ENCODE results near the gene PTPRN2.

PTPRN2 gene

GRCh38 chr7:157615101-157615817 lies 972.4 kb downstream of the PTPRN2 start:
- no peak for DNase-seq

GRCh38 chr7:157614457-157615020 lies 973.1 kb downstream of the PTPRN2 start:
- DNase-seq, result no peak

- no peak for DNase-seq
Measured at GRCh38 chr7:157613575-157614322, 973.9 kb downstream of the PTPRN2 start.

- peak; percentile 36 to 61 for DNase-seq
Measured at GRCh38 chr7:157612664-157613561, 974.7 kb downstream of the PTPRN2 start.

- DNase-seq, result no peak
Measured at GRCh38 chr7:157612009-157612663, 975.5 kb downstream of the PTPRN2 start.

GRCh38 chr7:157611341-157611740 lies 976.3 kb downstream of the PTPRN2 start:
- DNase-seq, result no peak

GRCh38 chr7:157610671-157611295 lies 976.8 kb downstream of the PTPRN2 start:
- DNase-seq, result no peak

DNA sequence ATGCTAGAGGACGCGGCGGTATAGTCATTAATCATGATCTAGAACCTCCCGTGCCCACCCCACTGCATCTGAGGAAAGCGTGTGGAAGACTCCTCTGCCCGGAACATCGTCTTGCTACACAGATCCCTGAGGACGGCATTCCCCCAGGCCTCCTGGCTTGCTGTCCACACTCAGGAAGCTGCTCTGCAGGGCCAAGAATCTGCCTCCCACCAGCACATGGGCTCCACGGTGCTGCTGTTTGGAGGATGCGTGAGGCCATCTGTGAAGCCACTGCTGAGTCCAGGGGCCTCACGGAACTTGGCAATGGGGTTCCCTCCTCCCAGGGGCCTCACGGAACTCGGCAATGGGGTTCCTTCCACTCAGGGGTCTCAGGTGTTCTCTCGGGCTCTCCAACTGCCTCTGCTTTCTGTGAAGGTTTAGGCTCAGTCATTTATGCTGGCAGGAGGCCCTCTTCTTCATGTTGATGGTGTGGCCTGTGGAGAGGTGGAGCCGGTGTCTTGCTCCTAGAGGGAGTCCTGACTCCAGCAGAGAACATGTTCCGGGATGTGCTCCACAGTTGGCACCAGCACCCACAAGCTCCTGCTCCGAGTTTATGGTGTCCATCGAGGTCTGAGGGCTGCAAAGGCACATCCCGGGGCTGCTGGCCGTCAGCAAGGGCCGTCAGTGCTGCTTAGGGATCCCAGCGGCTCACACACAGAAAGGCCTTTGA lies 977.5 kb downstream of the PTPRN2 start:
- DNase-seq, result no peak

GRCh38 chr7:157609516-157609915 lies 978.1 kb downstream of the PTPRN2 start:
- no peak for DNase-seq

GRCh38 chr7:157607218-157607617 lies 980.4 kb downstream of the PTPRN2 start:
- no peak for DNase-seq

DNA sequence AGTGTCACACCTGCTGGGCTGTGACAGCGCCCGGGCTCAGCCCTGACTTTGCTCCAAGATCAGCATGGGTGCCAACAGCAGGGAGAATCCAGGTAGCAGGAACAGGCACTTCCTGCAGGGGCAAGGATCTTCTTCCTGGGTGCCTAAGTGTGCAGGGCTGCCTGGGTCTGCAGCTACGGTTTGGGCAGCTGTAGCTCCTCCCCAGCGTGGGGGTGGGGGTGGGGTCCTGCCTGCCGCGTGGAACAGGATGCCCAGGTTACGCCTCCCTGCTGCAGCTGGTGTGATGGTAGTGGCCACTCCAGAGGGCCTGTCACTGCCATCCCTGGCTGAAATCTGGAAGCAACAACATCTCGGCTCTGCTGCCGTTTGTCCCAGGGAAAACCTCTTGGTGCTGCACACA lies 981.5 kb downstream of the PTPRN2 start:
- no peak for DNase-seq

DNA sequence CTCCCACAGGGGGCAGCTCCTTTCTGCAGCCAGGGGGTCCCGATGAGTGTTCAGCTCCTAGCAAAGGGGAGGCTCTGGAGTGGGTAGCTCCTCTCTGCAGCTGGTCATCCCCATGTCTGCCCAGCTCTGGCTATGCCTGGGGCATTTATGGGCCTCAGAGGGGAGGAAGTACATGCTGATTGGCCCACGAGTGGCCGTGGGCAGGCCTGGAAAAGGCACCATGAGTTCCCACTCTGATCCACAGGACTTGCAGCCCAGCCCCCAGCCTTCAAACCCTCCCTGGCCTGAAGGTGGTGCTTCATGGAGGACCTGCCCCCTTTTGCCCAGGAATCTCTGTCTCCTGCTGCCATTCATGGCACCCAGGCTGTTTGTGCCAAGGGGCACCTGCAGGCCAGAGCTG lies 982.0 kb downstream of the PTPRN2 start:
- DNase-seq, result no peak

- DNase-seq, result no peak
Measured at GRCh38 chr7:157604661-157605381, 982.8 kb downstream of the PTPRN2 start.

DNA sequence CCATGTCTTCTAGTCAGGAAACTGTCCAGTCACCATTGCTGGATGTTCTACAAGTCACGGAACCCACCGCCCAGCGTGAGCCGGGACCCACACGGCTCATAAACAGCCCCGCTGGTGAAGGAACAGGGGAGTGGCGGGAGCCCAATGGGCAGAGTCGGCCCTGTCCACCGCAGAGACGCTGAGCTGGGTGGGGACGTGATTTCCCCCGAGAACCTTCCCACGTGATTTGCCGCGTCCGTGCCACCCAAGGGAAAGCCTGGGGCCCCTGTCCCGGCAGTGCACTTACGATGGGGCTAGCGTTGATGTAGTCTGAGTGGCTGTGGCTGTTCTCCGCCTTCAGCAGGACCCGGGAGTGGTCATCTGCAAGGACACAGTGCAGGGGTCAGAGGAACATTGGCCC lies 983.9 kb downstream of the PTPRN2 start:
- DNase-seq, result no peak

DNA sequence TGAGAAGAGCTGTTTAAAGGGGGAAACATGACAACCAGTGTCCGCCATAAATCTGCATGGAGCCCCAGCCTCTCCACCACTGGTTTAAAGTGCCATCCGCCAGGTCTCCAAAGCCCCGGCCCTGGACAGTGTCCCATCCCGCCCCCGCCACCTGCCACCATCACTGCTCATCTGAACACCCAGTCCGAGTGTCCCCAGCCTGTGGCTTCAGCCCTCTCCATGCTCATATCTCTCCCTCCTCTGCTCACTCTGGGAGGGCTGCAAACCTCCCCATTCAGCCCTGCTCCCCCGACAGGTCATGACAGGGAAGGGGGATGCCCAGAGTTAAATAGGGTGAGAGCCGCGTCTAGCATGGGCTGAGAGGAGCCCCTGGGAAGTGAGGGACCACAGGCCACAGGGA lies 984.6 kb downstream of the PTPRN2 start:
- DNase-seq, result no peak

DNA sequence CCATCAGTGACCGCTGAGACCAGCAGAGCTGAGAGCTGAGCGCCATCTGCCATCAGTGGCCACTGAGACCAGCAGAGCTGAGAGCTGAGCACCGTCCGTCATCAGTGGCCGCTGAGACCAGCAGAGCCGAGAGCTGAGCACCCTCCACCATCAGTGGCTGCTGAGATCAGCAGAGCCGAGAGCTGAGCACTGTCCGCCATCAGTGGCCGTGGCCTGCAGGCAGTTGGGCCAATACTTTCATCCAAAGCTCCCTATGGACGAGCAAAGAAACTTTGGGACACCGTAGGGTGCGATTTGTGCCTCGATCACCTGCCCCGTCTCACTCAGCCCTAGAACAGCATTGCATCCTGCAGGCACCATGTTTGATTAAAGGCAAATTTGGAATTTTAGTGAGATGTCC lies 985.0 kb downstream of the PTPRN2 start:
- no peak for DNase-seq

- DNase-seq, result no peak
Measured at GRCh38 chr7:157602156-157602555, 985.5 kb downstream of the PTPRN2 start.

GRCh38 chr7:157601530-157601929 lies 986.1 kb downstream of the PTPRN2 start:
- no peak for DNase-seq

DNA sequence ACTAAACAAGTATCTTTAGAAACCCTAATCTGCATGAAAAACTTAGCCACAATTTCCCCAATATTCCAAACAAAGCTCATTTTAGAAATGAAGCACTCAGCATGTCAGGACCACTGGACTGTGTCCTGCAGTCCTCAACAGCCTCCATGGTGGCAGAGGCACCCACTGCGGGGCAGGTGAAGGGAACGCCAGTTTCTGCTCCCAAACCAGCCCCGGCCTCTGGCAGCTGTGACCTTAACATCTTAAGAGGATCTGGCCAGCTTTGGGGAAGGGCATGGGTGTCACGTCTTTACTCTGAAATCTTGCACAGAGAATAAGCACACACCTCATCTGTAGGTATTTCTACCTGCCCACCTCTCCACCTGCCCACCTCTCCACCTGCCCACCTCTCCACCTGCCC lies 988.1 kb downstream of the PTPRN2 start:
- no peak for DNase-seq

DNA sequence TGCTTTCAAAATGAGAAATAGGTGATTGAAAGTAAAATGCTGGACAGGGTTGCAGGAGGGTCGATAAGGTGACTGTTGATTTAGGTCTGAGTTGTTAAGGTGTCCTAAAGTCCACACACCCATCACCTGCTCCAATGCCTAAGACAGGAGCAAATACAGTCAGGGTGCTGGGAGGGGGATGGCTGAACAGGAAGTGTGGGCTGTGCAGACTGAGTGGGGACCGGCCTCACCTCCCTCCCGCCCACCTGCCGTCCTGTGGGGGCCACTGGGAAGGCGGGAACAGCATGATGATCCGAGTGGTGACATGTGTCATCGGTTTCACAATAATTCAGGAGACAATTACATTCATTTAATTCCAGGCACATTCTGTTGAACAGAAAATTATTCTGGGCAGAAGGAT lies 990.1 kb downstream of the PTPRN2 start:
- no peak for DNase-seq

DNA sequence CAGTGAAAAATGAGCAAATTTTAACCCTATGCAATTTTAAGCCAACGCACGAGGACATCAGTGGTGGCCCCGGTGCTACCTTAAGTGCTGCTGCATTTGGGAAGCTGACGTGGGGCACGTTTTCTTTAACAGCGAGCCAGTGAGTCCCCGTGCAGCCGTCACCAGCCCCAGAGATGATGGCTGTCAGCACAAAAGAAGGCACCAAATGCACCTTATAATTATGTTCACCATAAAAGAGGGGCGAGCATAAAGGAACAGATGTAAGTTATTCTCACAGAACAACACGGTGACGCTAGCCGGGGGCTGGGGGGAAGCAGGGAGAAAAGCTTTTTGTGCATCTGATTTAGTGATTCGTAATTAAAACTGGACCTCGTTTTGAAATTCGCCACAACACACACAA lies 990.7 kb downstream of the PTPRN2 start:
- no peak for DNase-seq

Data from Kasumi-1 (cell line).